H7 (cell line): ENCODE results near the gene AARS1. TPM values are rescaled to one million over a fixed set of nuclear protein-coding genes. Genes with fewer than 3 reads are reported as not detected.
"Not testable (repeated sequence)": the region's sequence is repeated elsewhere in the genome, so short reads cannot be mapped to it uniquely, and the experiment has no call there.

Experiments used
- DNase-seq: peaks from one replicate; pipeline ENCODE4 v3.0.0; 2012
- H3K27me3 ChIP-seq: 2 replicates; pipeline ENCODE4 v1.6.0; 2011; ENCODE audit warnings: mild to moderate bottlenecking, low read length; ENCODE audit not compliant: control insufficient read depth, insufficient read depth
- H3K36me3 ChIP-seq: replicated peaks from 2 replicates; pipeline ENCODE4 v1.5.1; 2011; ENCODE audit warnings: low read length; ENCODE audit not compliant: control insufficient read depth, insufficient read depth
- H3K4me3 ChIP-seq: 2 replicates; pipeline ENCODE4 v1.5.1; 2011; ENCODE audit warnings: low read depth, mild to moderate bottlenecking, control low read depth, low read length, moderate library complexity; ENCODE audit not compliant: insufficient read depth
- total RNA-seq: library from RNA; depleted of rRNA; stranded (reverse); fragments of >200 nt; shearing (Covaris generic); gene quantifications from 2 replicates; pipeline ENCODE4 v1.2.3, GENCODE V29; 2014; rRNA removed

The AARS1 gene
- total RNA-seq, 1 experiment from 2014 or later: 178 TPM

DNA sequence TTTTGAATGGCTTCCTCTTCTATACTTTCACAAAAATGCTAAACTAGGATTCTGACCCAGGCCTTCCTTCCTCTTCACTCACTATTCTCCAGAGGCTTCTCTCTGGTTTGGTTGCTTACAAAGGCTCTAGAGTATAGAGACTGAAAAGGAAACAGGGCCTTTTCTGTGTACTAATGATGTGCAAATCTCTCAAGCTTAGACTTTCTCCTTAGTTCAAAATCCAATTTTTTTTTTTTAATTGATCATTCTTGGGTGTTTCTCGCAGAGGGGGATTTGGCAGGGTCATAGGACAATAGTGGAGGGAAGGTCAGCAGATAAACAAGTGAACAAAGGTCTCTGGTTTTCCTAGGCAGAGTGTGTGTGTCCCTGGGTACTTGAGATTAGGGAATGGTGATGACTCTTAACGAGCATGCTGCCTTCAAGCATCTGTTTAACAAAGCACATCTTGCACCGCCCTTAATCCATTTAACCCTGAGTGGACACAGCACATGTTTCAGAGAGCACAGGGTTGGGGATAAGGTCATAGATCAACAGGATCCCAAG lies 65.3 kb downstream of the AARS1 start:
- not testable (repeated sequence) for H3K27me3 ChIP-seq, DNase-seq, H3K4me3 ChIP-seq, H3K36me3 ChIP-seq

DNA sequence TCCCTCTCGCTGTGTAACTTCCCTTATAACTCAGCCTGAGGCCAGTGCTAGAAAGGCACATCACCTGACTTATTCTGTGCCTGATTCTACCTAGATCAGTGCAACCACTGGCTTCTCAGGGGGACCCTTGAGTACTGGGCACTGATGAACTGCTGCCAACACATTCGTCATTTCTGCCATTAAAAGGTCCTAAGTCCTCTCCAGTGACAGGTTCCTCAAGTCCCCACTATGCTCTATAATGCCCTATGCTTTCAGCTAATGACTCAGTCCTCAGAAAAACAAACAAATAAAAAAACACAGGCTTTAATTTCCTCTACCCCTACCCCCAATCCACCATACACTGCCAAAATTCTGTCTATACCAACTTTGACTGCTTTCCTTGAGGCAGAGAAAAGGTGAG lies 66.1 kb downstream of the AARS1 start:
- H3K27me3 ChIP-seq, DNase-seq: not testable (repeated sequence)

DNA sequence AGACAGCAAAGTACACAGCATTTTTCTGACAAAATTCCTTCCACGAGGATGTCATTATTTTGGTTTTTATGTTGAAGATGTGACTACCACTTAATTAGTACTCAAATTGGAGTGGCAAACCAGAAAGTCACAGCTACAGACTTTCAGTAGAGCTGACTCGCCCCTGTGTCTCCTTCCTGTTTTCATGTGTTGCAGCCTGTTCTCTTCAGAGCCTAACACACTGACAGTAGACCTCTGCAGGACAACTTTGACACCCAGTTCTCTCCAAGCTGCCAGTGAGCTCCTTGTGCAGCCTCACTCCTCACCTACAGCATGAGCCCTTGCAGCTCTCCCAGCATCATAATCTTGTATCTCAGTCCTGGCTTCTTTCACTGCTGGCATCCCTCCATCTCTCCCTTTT lies 66.7 kb downstream of the AARS1 start:
- H3K36me3 ChIP-seq, DNase-seq, H3K4me3 ChIP-seq, H3K27me3 ChIP-seq: not testable (repeated sequence)

More for the DNA sequence above, 66.1 kb downstream of the AARS1 start:
- not testable (repeated sequence) for H3K4me3 ChIP-seq, H3K36me3 ChIP-seq

DNA sequence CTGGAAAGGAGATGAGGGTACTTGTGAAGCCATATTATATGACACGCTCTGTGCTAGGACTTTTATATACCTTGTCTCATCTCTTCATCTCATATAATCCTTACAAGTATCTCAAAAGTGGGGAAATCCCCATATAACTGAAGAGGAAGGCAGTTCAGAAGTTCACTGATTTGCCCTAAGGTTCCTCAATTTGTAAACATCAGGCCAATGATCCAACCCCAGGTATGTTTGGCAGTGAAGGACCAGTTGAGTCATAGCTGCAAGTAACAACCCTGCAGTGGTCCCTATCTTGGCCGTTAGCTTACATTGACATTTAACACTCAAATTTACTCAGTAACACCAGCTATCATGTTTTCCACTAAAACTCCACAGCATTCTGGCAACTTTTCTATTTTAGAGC lies 70.7 kb downstream of the AARS1 start:
- not testable (repeated sequence) for DNase-seq, H3K36me3 ChIP-seq

DNA sequence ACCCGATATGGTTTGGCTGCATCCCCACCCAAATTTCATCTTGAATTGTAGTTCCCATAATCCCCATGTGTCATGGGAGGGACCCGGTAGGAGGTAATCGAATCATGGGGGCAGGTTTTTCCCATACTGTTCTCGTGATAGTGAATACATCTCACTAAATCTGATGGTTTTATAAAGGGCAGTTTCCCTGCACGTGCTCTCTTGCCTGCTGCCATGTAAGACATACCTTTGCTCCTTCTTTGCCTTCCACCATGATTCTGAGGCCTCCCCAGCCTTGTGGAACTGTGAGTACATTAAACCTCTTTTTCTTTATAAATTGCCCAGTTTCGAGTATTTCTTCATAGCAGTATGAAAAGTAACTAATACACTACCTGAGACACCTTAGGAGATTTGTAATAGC lies 82.9 kb downstream of the AARS1 start:
- H3K36me3 ChIP-seq, DNase-seq, H3K4me3 ChIP-seq, H3K27me3 ChIP-seq: not testable (repeated sequence)

More for the DNA sequence above, 70.7 kb downstream of the AARS1 start:
- not testable (repeated sequence) for H3K27me3 ChIP-seq, H3K4me3 ChIP-seq

DNA sequence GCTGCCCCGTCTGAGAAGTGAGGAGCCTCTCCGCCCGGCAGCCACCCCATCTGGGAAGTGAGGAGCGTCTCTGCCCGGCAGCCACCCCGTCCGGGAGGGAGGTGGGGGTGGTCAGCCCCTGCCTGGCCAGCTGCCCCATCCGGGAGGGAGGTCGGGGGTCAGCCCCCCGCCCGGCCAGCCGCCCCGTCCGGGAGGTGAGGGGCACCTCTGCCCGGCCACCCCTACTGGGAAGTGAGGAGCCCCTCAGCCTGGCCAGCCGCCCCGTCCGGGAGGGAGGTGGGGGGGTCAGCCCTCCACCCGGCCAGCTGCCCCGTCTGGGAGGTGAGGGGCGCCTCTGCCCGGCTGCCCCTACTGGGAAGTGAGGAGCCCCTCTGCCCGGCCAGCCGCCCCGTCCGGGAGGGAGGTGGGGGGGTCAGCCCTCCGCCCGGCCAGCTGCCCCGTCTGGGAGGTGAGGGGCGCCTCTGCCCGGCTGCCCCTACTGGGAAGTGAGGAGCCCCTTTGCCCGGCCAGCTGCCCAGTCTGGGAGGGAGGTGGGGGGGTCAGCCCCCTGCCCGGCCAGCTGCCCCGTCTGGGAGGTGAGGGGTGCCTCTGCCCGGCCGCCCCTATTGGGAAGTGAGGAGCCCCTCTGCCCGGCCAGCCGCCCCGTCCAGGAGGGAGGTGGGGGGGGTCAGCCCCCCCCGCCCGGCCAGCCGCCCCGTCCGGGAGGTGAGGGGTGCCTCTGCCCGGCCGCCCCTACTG lies 84.5 kb downstream of the AARS1 start:
- not testable (repeated sequence) for H3K36me3 ChIP-seq, H3K27me3 ChIP-seq, H3K4me3 ChIP-seq, DNase-seq

DNA sequence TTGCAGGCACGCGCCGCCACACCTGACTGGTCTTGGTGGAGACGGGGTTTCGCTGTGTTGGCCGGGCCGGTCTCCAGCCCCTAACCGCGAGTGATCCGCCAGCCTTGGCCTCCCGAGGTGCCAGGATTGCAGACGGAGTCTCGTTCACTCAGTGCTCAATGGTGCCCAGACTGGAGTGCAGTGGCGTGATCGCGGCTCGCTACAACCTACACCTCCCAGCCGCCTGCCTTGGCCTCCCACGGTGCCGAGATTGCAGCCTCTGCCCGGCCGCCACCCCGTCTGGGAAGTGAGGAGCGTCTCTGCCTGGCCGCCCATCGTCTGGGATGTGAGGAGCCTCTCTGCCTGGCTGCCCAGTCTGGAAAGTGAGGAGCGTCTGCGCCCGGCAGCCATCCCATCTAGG lies 85.3 kb downstream of the AARS1 start:
- not testable (repeated sequence) for H3K27me3 ChIP-seq, H3K36me3 ChIP-seq, DNase-seq, H3K4me3 ChIP-seq

DNA sequence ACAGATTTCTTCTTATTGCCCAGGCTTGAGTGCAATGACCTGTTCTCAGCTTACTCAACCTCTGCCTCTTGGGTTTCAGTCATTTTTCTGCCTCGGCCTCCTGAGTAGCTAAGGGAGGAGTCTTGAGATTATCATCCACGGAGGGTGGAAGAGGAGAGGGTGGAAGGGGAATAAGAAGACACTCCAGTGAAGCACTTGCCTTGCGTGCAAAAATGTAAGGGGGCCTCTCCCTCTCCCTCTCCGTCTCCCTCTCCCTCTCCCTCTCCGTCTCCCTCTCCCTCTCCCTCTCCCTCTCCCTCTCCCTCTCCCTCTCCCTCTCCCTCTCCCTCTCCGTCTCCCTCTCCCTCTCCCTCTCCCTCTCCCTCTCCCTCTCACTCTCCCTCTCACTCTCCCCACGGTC lies 85.8 kb downstream of the AARS1 start:
- not testable (repeated sequence) for DNase-seq, H3K4me3 ChIP-seq, H3K36me3 ChIP-seq, H3K27me3 ChIP-seq

Other genes starting within 250 kb of the AARS1 start
- 11.8 and 14.9 TPM in 2 replicates for gene PDPR, start 175.2 kb downstream of the AARS1 start, total RNA-seq
- gene CLEC18C, start 115.7 kb downstream of the AARS1 start, total RNA-seq: 0.07 and 0.35 TPM in 2 replicates
- gene EXOSC6, start 37.6 kb downstream of the AARS1 start, total RNA-seq: 17.6 and 18.4 TPM in 2 replicates
- gene DDX19B, start 9.7 kb upstream of the AARS1 start, total RNA-seq: 23.5 and 28.0 TPM in 2 replicates
- gene DDX19A, start 57.4 kb upstream of the AARS1 start, total RNA-seq: 55.3 and 56.2 TPM in 2 replicates
- gene ST3GAL2, start 149.6 kb upstream of the AARS1 start, total RNA-seq: 62.7 and 64.1 TPM in 2 replicates
- gene FCSK, start 165.1 kb upstream of the AARS1 start, total RNA-seq: 11.2 and 13.7 TPM in 2 replicates
- 78.7 and 98.2 TPM in 2 replicates for gene COG4, start 234.0 kb upstream of the AARS1 start, total RNA-seq
- gene SF3B3, start 234.3 kb upstream of the AARS1 start, total RNA-seq: 222 and 313 TPM in 2 replicates